OCI-LY3 (cell line): ENCODE data around the gene TPM1.

Source experiments
- CTCF ChIP-seq: fragments of 200-600, 300-600 bp; sonication (generic); IDR thresholded peaks from 2 replicates; pipeline ENCODE4 v1.5.1; 2014; ENCODE audit warnings: antibody characterized with exemption, low read length, low read depth
- EZH2phosphoT487 ChIP-seq: fragments of 200-600 bp; shearing (Covaris generic); IDR thresholded peaks from 2 replicates; pipeline ENCODE4 v1.6.1; 2018; ENCODE audit warnings: antibody characterized with exemption, mixed run types, low read depth

GRCh38 chr15:63052961-63053698 is 10.6 kb downstream of the TPM1 start:
- TF ChIP-seq CTCF (no peak), EZH2phosphoT487 (no peak)
